ENCODE results near the gene COBL.

Gene COBL

DNA sequence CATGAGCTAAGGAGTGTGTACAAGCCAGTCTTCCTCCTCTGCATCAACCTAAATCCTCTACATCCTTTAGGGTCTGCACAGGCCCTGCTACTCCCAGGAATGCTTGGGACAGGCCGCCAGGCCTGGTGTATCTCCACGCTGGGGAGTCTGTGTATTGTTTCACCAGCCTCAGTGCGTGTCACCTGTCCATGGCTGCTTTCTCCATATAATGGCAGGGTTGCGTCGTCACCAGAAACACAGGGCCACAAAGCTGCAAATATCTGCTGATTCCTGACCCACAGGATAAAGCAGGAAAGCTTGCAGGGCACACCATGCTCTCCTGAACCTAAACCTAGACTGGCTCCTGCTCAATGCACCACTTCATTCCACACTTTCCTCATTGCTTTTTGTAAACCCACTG is 45.6 kb downstream of the COBL start:
- DNase-seq = no peak

GRCh38 chr7:51269911-51270310 is 46.7 kb downstream of the COBL start:
- DNase-seq = no peak

- DNase-seq = no peak
These were observed 47.3 kb downstream of the COBL start for GRCh38 chr7:51269321-51269720.

GRCh38 chr7:51268859-51269258 is 47.8 kb downstream of the COBL start:
- no peak for DNase-seq

DNA sequence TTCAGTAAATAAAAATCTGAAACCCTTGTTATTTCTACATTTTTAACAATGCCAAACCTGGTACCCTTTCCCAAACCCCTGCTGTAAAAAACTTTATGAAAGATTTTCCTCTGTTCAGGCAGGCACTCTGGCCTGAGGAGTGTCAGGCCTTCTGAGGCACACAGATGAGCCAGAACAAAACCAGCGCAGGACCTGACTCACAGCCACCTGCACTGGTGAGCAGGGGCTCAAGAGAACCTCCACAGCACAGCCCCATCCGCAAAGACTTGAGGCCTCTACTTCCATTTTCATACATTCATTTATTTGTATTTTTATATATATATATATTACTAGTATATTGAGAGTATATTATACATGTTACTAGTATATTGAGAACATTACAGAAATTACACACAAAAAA is 49.4 kb downstream of the COBL start:
- no peak for DNase-seq

DNA sequence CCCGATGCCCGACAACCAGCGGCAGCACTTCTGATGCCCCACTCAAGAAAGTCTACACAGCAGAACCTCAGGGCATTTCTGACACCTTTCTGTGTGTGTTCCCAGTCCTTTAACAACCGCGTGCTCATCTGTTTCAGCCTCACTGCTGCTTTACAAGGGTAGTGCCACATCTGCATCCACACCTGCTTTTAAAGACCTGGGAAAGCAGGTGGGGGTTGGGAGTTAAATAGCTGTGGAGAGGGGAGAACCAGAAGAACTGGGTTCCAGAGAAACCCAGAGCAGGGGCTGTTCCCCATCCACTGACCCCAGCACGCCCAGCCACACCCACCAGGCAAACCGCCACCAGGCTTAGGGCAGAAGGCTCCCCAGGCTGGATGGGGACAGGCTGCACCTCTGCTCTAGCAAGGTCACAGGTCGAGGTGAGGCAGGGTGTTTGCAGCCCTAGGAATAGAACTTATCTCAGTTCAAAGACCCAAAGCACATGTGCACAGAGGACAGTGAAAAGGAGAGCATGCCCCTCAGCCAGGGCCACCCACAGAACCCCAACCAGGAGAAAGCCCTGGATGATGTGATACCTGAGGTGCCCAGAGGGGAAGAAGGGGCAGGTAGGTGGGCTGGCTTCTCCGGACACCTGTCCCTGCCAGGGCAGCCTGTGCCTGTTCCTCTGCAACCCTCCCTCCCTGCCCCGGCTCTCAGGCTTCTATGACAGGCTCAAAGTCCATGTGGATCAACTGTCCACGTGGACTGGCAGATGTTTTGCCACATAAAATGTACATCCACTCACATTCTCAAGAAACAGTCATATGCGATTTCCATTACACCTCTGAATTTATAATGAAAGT is 51.3 kb downstream of the COBL start:
- DNase-seq = no peak

- DNase-seq = no peak
These were observed 52.8 kb downstream of the COBL start for GRCh38 chr7:51263631-51264484.

DNA sequence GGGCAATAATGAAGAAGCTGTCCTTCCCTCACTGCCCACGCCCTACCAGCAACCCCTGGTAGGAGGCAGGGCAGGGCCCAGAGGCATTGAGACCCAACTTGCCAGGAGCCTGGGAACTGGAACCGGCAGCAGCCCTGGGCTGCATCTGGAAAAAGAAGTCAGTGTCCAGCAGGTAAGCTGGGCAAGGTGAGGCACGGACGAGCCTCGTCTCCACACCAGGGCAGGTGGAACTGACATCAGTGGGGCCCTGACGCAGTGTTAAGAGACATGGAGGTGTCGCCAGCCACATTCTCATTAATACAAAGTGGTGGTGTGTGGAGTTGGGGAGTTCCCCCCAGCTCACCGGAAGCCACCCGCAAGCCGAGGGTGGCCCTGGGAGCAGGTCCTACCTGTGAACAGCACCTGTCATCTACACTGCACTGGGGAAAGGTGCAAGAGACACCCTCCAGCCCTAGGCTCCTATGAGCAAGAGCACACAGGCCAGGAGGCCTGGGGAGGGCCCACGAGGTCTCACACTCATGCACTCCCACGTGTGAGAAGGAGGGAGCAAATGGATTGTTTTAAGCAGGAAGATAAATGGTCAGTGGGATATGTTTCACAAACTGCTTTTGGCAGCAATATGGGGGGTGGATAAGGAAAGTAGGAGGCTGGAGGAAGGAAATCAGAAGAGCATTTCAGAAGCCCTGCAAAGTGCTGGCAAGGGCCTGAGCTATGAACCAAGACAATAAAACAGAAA is 53.6 kb downstream of the COBL start:
- no peak for DNase-seq

DNA sequence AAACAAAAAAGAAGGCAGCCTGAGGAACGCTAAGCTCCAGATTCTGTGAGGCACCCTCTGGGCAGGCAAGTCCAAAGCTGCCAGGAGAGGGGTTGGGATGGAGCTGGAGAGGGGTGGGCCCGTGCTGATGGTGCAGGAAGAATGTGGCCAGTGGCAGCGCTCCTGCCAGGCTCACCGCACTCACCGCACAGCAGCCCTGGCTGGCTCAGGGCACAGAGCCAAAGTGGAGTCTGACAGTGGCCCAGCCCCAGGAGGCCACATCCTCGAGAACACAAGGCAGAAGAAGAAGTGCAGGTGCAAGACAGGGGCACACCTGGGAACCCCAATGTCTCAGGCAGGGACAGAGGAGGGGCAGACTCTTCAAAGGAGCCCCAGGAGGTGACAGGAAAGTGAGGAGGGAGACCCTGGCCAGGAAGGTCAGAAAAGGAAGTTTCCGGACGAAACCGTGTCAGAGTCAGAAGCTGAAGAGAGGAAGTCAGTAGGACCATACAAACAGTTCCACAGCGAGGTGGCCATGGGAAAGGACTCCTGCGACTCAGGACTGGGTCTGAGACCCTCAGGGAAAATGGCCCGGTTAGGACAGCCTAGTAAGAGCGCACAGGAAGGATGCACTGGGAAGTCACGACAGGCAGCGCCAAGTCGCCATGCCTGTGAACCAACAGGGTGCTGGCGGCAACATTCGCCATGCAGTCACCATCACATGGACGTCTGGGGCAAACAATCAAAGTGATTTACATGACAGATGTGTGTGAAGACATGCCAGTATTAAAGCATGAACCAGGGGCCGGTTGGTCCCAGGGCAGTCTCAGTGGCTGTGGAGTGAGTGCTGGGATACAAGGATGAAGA is 54.4 kb downstream of the COBL start:
- DNase-seq = no peak

GRCh38 chr7:51261117-51261835 is 55.3 kb downstream of the COBL start:
- DNase-seq = no peak

- DNase-seq = no peak
These were observed 56.1 kb downstream of the COBL start for GRCh38 chr7:51260516-51260915.

GRCh38 chr7:51259766-51260165 is 56.8 kb downstream of the COBL start:
- no peak for DNase-seq

DNA sequence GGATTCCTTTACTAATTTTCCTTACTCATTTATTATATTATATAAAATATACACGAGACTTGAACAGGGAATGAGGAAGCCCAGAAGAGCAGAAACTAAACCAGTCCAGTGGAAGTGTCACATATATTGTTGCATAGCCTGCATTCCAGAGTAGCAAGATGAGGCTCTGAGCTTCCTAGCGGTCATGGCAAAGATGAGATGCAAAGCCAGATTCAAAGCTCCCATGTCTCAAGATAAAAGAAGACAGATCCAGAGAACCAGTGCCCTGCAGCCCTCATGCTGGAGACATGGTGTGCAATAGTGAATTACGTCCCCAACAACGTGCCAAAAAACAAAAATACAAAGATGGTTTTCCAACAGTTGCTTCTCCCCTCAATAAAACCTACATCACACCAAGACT is 59.7 kb downstream of the COBL start:
- no peak for DNase-seq

- no peak for DNase-seq
These were observed 60.3 kb downstream of the COBL start for GRCh38 chr7:51256209-51256781.

GRCh38 chr7:51255536-51256208 is 60.9 kb downstream of the COBL start:
- no peak for DNase-seq

- no peak for DNase-seq
These were observed 61.6 kb downstream of the COBL start for GRCh38 chr7:51255036-51255435.

- DNase-seq = no peak
These were observed 63.5 kb downstream of the COBL start for GRCh38 chr7:51253157-51253556.

DNA sequence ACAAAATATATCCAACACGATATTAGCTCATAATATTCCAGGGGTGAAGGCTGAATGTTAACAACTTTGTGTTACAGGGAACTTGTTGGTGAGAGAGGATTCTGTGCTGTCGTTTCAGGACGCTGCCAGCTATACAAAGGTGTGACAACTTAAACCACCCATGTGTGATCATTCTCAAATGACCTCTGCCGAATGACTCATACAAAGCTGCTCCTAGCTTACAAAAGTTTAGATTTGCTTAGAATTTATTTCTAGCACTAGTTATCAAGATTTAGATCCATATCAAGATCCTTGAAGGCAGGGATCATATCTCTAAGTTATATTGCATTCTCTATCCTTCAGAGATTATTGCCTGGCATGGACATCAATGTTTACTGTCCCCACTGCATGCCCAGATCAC is 65.3 kb downstream of the COBL start:
- DNase-seq = no peak

DNA sequence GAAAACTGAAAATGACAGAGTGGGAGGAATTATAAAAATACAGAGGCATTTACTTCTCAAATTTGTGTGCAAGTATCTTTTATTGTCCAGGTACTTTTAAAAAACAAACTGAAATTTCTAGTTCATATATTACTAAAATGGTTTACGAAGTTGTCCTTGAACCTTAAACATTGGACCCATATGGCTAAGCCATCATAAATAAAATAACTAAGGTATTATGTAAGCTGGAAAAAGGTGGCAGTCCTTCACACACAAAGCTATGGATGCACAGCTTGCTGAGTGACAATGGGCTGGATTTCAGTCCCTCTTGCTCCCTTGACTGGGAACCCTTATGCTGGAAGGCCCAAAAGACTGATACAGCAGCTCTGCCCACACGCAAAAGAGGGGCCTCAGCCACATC is 66.1 kb downstream of the COBL start:
- DNase-seq = no peak

DNA sequence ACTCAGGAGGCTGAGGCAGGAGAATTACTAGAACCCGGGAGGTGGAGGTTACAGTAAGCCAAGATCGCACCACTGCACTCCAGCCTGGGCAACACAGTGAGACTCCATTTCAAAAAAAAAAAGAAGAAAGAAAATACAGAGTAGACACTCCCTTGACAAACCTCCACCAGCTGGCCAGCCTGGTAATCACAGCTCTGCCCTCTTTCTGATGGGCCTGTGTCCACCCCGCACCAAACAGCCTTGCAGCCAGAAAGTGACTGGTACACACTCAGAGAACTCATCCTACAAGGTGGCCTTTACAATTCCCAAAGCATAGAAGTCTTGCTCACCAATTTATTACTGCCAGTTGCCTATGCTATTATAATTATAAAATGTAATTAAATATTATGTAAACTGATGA is 66.6 kb downstream of the COBL start:
- DNase-seq = no peak
